ENCODE results near the gene HSBP1L1. TPM values are rescaled to one million over a fixed set of nuclear protein-coding genes. Genes with fewer than 3 reads are reported as not detected.

The HSBP1L1 gene
- total and polyA plus RNA-seq, 2 of the 13 experiments (the other 11 are each of a cell fraction or from before 2014, with no cell fraction given) = 22.6 to 45.1 TPM

GRCh38 chr18:79934311-79935097, 29.9 kb upstream of the HSBP1L1 start (continued):
- TF ChIP-seq ATF4 (CRISPR knock-in tag; IDR thresholded peaks at IDR 0.05) = peak in 1 of 2 experiments; percentile 63; a peak in 2 of 4 replicates
- peak; percentile 74 for TF ChIP-seq SOX13 (IDR thresholded peaks at IDR 0.05)
- peak in 1 of 2 experiments; percentile 90; a peak in 2 of 4 replicates for TF ChIP-seq SOX13 (CRISPR knock-in tag; conservative IDR thresholded peaks at IDR 0.05 in 1 of 2, IDR thresholded peaks at IDR 0.05 in 1 of 2)
- peak; percentile 36; the same call in 1 of the 2 replicates for TF ChIP-seq ZBTB43 (CRISPR knock-in tag; conservative IDR thresholded peaks at IDR 0.05)
- TF ChIP-seq KAT7 (CRISPR knock-in tag; IDR thresholded peaks at IDR 0.05; ENCODE audit: borderline replicate concordance) = no peak
- TF ChIP-seq MIER2 (CRISPR knock-in tag; IDR thresholded peaks at IDR 0.05) = peak; percentile 61; the same call in 1 of the 2 replicates
- peak; percentile 95 for TF ChIP-seq DPF2 (CRISPR knock-in tag; IDR thresholded peaks at IDR 0.05; ENCODE audit: borderline replicate concordance, low read depth)
- no peak for TF ChIP-seq ZBTB37 (CRISPR knock-in tag; IDR thresholded peaks at IDR 0.05)
- no peak for TF ChIP-seq ADNP (CRISPR knock-in tag; IDR thresholded peaks at IDR 0.05)
- 0 out of 2 replicates have a peak, but pooled peaks have one; percentile 16 for TF ChIP-seq ZNF143 (CRISPR knock-in tag; IDR thresholded peaks at IDR 0.05)
- TF ChIP-seq ZNF776 (CRISPR knock-in tag; IDR thresholded peaks at IDR 0.05) = no peak
- TF ChIP-seq ZNF224 (CRISPR knock-in tag; IDR thresholded peaks at IDR 0.05) = no peak
- TF ChIP-seq ZNF451 (CRISPR knock-in tag; IDR thresholded peaks at IDR 0.05) = 0 out of 2 replicates have a peak, but pooled peaks have one; percentile 57
- TF ChIP-seq ZNF407 (CRISPR knock-in tag; IDR thresholded peaks at IDR 0.05; ENCODE audit: not compliant biosample characterization) = peak; percentile 59
- TF ChIP-seq ZNF292 (CRISPR knock-in tag; IDR thresholded peaks at IDR 0.05; ENCODE audit: borderline replicate concordance, low read depth) = peak; percentile 68; the same call in 1 of the 2 replicates
- peak; percentile 94 for TF ChIP-seq HDAC1 (CRISPR knock-in tag; IDR thresholded peaks at IDR 0.05)
- TF ChIP-seq CCDC6 (CRISPR knock-in tag; IDR thresholded peaks at IDR 0.05) = no peak

Measured in HepG2 (cell line).